Measurements from ENCODE around the gene CTNNBIP1. TPM values are rescaled to one million over a fixed set of nuclear protein-coding genes. Genes with fewer than 3 reads are reported as not detected.
"Not testable (repeated sequence)": the region's sequence is repeated elsewhere in the genome, so short reads cannot be mapped to it uniquely, and the experiment has no call there.

CTNNBIP1 gene
- total and polyA plus RNA-seq, 7 donors = 9.2 to 20.3 (median 18.2) TPM

DNA sequence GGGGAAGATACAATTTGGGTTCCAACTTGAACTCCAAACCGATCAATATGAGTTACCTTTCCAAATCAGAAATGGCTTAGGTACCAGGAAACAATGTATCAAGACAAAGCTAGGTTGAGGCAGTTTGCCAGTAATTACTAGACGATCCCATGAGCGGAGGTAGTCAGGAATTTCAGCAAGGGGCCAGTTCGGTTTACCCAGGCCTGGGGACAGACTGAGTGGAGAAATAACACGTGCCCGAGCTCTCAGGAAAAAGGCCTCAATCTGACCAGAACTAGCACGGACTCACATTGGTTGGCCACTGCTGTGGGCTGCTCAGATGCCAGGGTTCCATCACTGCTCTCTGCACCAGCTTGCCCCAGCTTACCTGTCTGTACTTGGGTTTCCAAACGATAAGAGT, 101.6 kb downstream of the CTNNBIP1 start:
- intact Hi-C loops (cut with DNase I) = no loop called here
- no peaks in the 10 kb centered on the region for H3K27me3 ChIP-seq
- no peak overlapping the region for H3K27ac ChIP-seq
- TF ChIP-seq POLR2A (IDR thresholded peaks at IDR 0.05) = no peak
- no peak for TF ChIP-seq CTCF (IDR thresholded peaks at IDR 0.05)
- TF ChIP-seq POLR2AphosphoS5 (IDR thresholded peaks at IDR 0.05) = no peak
- no peak for TF ChIP-seq EP300 (IDR thresholded peaks at IDR 0.05)
- H3K4me3 ChIP-seq = no peak overlapping the region
- peaks cover 0 to 34% (median 25%) of the 10 kb centered on the region in 4 donors for H3K4me1 ChIP-seq
- DNase-seq = peak; percentile 43
- no peaks in the 10 kb centered on the region for H3K36me3 ChIP-seq
- no peaks in the 10 kb centered on the region for H3K9me3 ChIP-seq
- 80 to 89% methylated on average over 8 of the region's 8 CpGs for WGBS, 2 donors

DNA sequence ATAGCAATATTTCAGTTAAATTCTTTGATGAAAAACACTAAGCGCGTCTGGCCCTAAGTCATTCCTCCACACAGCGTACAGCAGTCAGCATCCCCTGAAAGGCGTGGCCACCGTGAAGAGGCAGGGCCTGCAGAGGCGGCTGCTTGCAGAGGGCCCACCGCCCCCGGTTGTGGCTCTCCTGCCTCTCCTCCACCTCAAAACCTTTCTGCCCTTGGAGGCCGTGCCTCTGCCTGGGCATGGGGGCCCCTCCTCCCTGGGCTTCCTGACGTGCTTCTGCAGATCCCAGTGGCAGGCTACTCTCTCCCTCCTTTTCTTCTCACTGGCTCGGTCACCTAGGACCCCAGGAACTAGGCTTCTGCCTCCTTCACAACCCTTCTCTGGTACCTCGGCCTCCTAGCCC, 102.5 kb downstream of the CTNNBIP1 start:
- 75 to 83% methylated on average over 12 of the region's 12 CpGs for WGBS, 2 donors
- Histone ChIP-seq H3K4me1 (peaks cover 0 to 34% (median 31%) of the 10 kb centered on the region in 4 donors), H3K27ac (no peak overlapping the region), H3K27me3 (no peaks in the 10 kb centered on the region), H3K9me3 (no peaks in the 10 kb centered on the region), H3K36me3 (no peaks in the 10 kb centered on the region), H3K4me3 (no peak overlapping the region)
- intact Hi-C loops (cut with DNase I) = no loop called here
- peak; percentile 29 for DNase-seq
- no peak for TF ChIP-seq POLR2AphosphoS5 (IDR thresholded peaks at IDR 0.05)
- TF ChIP-seq CTCF (IDR thresholded peaks at IDR 0.05) = no peak
- TF ChIP-seq POLR2A (IDR thresholded peaks at IDR 0.05) = no peak
- TF ChIP-seq EP300 (IDR thresholded peaks at IDR 0.05) = no peak

GRCh38 chr1:9805972-9806371, 104.1 kb downstream of the CTNNBIP1 start:
- H3K27ac ChIP-seq; H3K36me3 ChIP-seq; H3K27me3 ChIP-seq; H3K9me3 ChIP-seq; H3K4me3 ChIP-seq; intact Hi-C loops (cut with DNase I): not testable (repeated sequence)
- H3K4me1 ChIP-seq = peaks cover 0 to 32% (median 30%) of the 10 kb centered on the region in 4 donors
- DNase-seq = peak; percentile 6
- WGBS, 2 donors = 85 to 90% methylated on average over 5 of the region's 5 CpGs

GRCh38 chr1:9805006-9805508, 105.0 kb downstream of the CTNNBIP1 start:
- no peak overlapping the region for H3K4me3 ChIP-seq
- 35 to 73% methylated on average over 7 of the region's 7 CpGs for WGBS, 2 donors
- TF ChIP-seq POLR2A (IDR thresholded peaks at IDR 0.05) (no peak), POLR2AphosphoS5 (IDR thresholded peaks at IDR 0.05) (no peak), CTCF (IDR thresholded peaks at IDR 0.05) (no peak), EP300 (IDR thresholded peaks at IDR 0.05) (no peak)
- DNase-seq = peak; percentile 4
- H3K9me3 ChIP-seq = no peaks in the 10 kb centered on the region
- peaks cover 0 to 23% (median 22%) of the 10 kb centered on the region in 4 donors for H3K4me1 ChIP-seq
- H3K27ac ChIP-seq = no peak overlapping the region
- no peaks in the 10 kb centered on the region for H3K36me3 ChIP-seq
- no peaks in the 10 kb centered on the region for H3K27me3 ChIP-seq
- intact Hi-C loops (cut with DNase I) = no loop called here

GRCh38 chr1:9803003-9803918, 106.8 kb downstream of the CTNNBIP1 start:
- intact Hi-C loops (cut with DNase I); H3K27me3 ChIP-seq; H3K9me3 ChIP-seq; H3K27ac ChIP-seq; H3K36me3 ChIP-seq; H3K4me3 ChIP-seq: not testable (repeated sequence)
- H3K4me1 ChIP-seq = peaks cover 0 to 33% (median 20%) of the 10 kb centered on the region in 4 donors
- WGBS, 2 donors = 37 to 72% methylated on average over 13 of the region's 13 CpGs
- DNase-seq = peak; percentile 15

All from sigmoid colon (tissue), 7 donors.